Stimulated activated CD8-positive, alpha-beta memory T cell treated with anti-CD3 and anti-CD28 coated beads, Interleukin-12 subunit alpha, Interleukin-12 subunit beta, amount 100 ng/mL, for 24 hours (primary cell): ENCODE data around the gene INPP5D.

Source experiments
- DNase-seq: peaks from one replicate; pipeline ENCODE4 v3.0.0-alpha.2; 2020; ENCODE audit errors: extremely low read depth

Gene INPP5D

DNA sequence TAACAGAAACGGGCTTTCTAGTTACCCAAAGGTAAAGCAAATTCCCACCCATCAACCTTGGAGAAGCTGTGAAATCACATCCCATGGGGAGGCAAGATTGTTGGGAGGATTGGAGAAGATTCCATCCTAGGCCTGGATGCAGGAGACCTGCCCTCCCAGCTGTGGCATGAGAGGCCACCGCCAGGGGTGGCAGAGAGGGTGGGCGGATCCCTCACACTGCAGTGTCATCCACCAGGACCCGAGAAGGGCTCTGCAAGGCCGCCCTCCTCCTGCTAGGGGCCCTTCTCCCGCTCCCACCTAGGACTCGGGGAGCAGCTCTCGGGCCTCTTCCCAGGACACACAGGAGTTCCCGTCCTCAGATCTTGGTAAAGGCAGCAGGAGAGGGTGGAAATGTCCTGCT is 175.8 kb downstream of the INPP5D start:
- DNase-seq = no peak

DNA sequence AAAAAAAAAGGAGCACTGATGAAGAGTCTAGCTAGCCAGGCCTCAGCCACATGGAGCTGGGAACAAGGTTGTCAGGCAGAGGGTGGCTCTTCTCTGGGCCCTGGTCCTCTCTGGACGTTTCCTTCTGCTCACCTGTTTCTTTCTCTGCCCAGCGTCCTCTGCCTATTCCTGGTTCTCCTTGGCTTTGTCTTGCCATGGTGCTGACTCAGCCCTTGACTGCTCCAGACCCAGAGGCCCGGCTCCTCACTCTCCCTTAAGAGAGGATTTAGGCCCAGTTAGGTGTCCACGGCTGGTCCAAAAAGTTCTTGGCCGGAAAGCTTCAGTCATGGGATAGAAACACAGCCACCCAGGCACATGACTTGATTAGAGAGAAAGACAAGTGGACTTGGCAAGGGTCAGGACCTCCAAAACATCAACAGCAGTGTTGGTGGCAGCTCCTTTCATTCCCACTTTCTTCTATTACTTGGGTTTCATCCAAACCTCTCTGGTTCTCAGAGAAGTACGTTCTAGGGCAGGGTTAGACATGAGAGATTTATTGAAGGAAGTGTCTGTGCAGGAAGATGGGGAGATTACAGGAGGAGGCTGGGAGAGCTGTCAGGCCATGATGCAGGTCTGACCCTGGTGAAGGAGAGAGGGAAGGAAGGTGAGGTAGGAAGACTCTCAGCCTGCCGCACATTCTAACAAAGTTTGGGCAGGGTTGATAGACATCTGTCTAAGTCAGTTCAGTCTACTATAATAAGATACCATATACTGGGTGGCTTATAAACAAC is 176.9 kb downstream of the INPP5D start:
- DNase-seq = no peak

DNA sequence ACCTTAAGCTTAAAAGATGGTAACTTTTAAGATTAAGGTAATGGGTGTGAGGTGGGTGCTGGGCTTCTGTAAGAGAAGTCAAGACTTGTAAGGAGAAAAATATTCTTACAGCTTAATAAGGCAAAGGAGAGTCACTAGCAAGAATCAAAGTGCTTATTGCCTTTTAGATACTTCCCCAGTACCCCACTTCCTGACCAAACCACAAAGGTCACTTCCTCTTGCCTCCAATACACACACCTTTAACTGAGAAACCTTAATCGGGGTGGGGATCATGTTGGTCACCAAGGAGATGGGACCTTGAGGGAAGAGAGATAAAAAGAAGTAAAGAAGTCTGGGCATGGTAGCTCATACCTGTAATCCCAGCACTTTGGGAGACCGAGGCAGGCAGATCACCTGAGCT is 180.8 kb downstream of the INPP5D start:
- DNase-seq = no peak

- DNase-seq = no peak
These were observed 181.7 kb downstream of the INPP5D start for GRCh38 chr2:233241803-233242202.

DNA sequence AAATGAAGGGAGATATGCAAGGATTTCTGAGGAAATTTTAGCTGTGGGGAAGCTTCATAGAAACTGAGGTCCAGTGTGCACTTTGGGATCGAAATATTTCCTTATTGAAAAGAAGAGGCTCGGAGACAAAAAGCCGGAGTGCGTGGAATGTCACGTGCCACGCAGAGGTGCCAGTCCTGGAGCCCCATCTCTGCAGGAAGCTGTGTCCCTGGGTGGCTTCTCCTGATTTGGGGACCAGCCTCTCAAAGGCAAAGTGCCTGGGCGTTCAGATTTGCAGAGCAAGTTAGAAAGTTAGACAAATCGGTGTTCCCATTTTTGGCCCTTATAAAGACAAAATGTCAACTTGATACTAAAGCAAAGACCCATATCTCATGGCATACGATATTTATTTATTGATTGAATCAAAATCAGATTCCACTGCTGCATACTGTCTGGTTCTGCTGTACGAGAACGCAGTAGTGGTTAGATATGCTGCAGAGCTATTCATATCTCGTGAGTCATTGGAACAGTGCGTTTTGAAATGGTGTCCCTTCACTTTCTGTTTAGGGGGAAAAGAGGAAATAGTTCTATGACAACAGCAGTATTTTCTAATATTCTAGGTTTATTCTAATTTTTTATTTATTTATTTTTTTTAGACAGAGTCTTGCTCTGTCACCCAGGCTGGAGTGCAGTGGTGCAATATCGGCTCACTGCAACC is 182.2 kb downstream of the INPP5D start:
- no peak for DNase-seq

DNA sequence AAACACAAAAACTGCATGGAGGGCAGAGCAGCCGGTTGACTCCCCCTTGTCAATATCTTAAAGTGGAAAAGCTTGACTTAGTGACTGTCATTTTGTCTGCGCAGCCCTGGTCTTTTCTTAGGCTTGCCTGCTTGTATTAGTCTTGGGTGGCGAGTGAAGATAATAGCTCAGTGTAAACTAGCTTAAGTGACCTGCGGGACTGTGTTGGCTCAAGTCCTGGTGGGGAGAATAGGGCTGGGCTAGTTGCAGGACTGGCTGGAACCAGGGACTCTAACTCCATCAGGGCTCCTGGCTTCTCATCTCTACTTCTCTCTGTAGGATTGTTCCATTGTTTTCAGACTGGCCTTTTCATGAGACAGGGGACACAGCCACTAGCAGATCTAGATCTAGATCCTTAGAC is 183.2 kb downstream of the INPP5D start:
- no peak for DNase-seq

GRCh38 chr2:233244818-233245217 is 184.7 kb downstream of the INPP5D start:
- no peak for DNase-seq

GRCh38 chr2:233245406-233245805 is 185.3 kb downstream of the INPP5D start:
- DNase-seq = no peak

DNA sequence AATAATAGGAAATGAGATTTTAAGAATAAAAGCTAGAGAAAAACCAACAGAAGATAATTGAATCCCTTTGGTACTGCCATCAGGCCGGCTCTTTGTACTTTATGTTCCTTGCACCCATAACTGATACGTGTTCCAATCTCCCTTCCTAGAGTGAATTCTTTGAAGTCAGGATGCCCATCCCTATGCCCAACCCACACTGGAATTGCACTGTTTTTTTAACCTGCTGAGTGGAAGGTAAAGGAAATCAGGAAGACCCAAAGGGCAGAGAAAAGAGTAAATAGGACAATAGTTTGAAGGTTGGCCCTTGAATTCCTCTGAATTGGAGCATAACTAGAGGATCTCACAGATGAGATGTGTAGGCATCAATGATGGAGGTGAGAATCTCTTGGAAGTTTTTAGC is 187.0 kb downstream of the INPP5D start:
- DNase-seq = no peak

DNA sequence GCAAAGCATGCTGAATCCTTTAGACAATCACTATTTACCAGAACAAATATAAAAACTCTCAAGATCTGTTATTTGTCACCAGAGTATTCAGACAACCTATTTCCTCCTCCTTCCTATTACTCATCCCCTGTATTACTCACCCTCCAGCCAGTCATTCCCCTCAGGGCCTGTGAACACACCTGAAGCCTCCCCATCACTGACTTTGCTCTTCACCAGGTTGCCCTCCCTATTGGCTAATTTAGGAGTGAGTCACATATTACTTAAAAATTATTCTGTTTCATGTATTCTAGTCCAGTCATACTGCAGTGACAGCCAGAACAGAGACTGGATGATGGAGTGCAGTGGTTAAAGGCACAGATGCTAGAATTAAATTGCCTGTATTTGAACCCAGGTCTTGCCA is 187.6 kb downstream of the INPP5D start:
- DNase-seq = no peak

- no peak for DNase-seq
These were observed 188.9 kb downstream of the INPP5D start for GRCh38 chr2:233248999-233249398.

DNA sequence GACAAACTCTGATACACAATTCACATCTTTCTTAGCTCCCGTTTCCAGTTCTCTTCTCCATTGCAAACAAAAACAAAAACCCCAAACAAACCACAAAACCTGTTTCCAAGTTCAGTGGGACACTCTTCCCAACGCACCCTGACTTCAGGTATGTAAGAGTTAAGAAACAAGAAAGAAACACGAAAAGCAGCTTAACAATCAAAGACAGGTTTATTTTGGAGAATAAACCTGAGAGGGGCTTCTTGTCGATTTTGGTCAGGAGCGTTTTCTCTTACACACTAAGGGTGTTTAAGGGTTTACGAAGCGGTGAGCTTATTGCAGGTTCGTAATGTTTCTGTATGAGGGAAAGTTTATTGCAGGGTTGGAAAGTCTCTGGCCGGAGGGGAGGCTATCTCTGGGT is 190.4 kb downstream of the INPP5D start:
- DNase-seq = no peak

DNA sequence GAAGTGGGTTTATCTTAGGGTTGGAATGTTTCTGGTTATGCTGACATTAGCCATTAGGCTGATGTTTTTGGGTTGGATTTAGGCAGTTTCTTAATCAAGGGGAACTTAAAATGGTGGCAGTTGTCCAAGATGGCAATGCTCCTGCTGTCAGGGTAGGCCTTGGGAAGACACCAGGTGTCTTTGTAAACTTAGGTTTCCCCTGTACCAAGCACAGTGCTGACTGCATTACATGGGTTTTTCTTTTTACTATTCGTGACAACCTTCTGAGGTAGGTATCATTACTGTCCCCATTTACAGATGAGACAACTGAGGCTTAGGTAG is 190.8 kb downstream of the INPP5D start:
- DNase-seq = no peak

- DNase-seq = peak; percentile 86
These were observed 191.4 kb downstream of the INPP5D start, which contains the start of gene ATG16L1 for GRCh38 chr2:233251306-233252116. TSS of gene ATG16L1 (plus strand) at chr2:233251673. CDS start at chr2:233251828, 155 bp downstream.

GRCh38 chr2:233252227-233252626 is 192.1 kb downstream of the INPP5D start:
- no peak for DNase-seq

DNA sequence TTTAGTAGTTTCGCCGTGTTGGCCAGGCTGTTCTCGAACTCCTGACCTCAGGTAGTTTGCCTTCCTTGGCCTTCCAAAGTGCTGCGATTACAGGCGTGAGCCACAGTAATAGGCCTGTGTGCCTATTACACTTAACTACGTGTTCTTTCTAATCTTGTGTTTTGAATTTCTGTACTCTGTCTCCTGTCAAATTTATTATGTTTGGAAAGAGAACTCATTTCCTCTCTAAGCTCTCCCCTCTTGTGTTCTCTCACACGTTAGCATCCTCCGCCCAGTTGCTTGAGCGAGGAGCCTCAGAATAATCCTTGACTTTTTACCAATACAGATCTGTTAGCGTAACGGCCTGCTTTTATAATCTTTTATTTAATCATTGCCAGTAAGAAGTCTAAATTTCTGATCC is 195.0 kb downstream of the INPP5D start:
- no peak for DNase-seq

DNA sequence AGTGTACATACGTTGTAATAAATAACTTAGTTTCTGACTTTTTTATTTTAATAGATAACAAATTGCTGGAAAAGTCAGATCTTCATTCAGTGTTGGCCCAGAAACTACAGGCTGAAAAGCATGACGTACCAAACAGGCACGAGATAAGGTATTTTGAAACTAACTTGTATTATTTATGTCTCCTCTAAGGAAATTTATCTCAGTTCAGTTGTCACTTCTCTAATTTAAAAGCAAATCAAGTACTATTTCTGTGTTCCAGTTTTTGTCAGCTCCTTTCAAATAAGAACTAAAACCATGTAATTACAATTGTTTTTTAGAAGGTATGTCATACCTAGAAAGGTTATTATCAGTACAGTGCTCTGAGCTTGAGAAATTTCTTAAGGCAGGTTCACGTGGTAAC is 195.9 kb downstream of the INPP5D start:
- no peak for DNase-seq
